HG02610 (cell line): Measurements from ENCODE around the gene SELENOO.
A peak's percentile ranks its signal among the peaks of the same experiment; 100 is the strongest.

Experiments used
- ATAC-seq: cut with Tn5 transposase; IDR thresholded peaks from one replicate; pipeline ENCODE4 v1.9.1; 2021; ENCODE audit warnings: mild to moderate bottlenecking, moderate library complexity; ENCODE audit not compliant: unreplicated experiment

The SELENOO gene

GRCh38 chr22:50184004-50184901 is 16.6 kb upstream of the SELENOO start:
- no peak for ATAC-seq

GRCh38 chr22:50184902-50185374 is 15.9 kb upstream of the SELENOO start:
- ATAC-seq: no peak

GRCh38 chr22:50185375-50186087 is 15.3 kb upstream of the SELENOO start, which contains the start of gene TRABD:
Gene TRABD (plus strand): TSS chr22:50185913. CDS start chr22:50193061, 7,148 bp downstream.
- peak; percentile 31 for ATAC-seq

- no peak for ATAC-seq
Observed at GRCh38 chr22:50186181-50186714, 14.6 kb upstream of the SELENOO start.

GRCh38 chr22:50186761-50187523 is 13.9 kb upstream of the SELENOO start:
- no peak for ATAC-seq

- no peak for ATAC-seq
Observed at GRCh38 chr22:50188356-50188755, 12.5 kb upstream of the SELENOO start.

GRCh38 chr22:50189184-50189848 is 11.5 kb upstream of the SELENOO start:
- no peak for ATAC-seq

- ATAC-seq: no peak
Observed at GRCh38 chr22:50189849-50190181, 11.0 kb upstream of the SELENOO start.

GRCh38 chr22:50190182-50190940 is 10.4 kb upstream of the SELENOO start:
- peak; percentile 46 for ATAC-seq

- ATAC-seq: no peak
Observed at GRCh38 chr22:50190941-50191741, 9.7 kb upstream of the SELENOO start.

- no peak for ATAC-seq
Observed at GRCh38 chr22:50192436-50193204, 8.2 kb upstream of the SELENOO start.

GRCh38 chr22:50193621-50194020 is 7.2 kb upstream of the SELENOO start:
- ATAC-seq: no peak

- ATAC-seq: no peak
Observed at GRCh38 chr22:50194037-50194805, 6.6 kb upstream of the SELENOO start.

- no peak for ATAC-seq
Observed at GRCh38 chr22:50196256-50196655, 4.6 kb upstream of the SELENOO start.

GRCh38 chr22:50197000-50197800 is 3.6 kb upstream of the SELENOO start:
- ATAC-seq: no peak

GRCh38 chr22:50197856-50198623 is 2.8 kb upstream of the SELENOO start:
- ATAC-seq: no peak
